Measurements from ENCODE around the gene MYH14. TPM values are rescaled to one million over a fixed set of nuclear protein-coding genes. Genes with fewer than 3 reads are reported as not detected.
A peak's percentile ranks its signal among the peaks of the same experiment; 100 is the strongest.

The MYH14 gene
- total RNA-seq, 6 donors from 2014 or later, result 145 to 351 (median 208) TPM

- H3K9me3 ChIP-seq, result peaks cover 0 to 16% (median 6%) of the 10 kb centered on the region in 4 donors
- no peaks in the 10 kb centered on the region for H3K27me3 ChIP-seq
- DNase-seq (no peak), ATAC-seq (ENCODE audit: low FRiP score in 2 of 2) (no peak)
- no peak overlapping the region for H3K4me3 ChIP-seq
- WGBS, 2 donors, result 76 to 89% methylated on average over 5 of the region's 5 CpGs
- H3K4me1 ChIP-seq, result no peaks in the 10 kb centered on the region
- H3K36me3 ChIP-seq, result peaks cover 6 to 61% (median 33%) of the 10 kb centered on the region in 4 donors
- no peak overlapping the region for H3K27ac ChIP-seq
- TF ChIP-seq POLR2AphosphoS5 (IDR thresholded peaks at IDR 0.05) (no peak), EP300 (IDR thresholded peaks at IDR 0.05) (no peak), CTCF (IDR thresholded peaks at IDR 0.05) (no peak), POLR2A (IDR thresholded peaks at IDR 0.05) (no peak)
Observed at GRCh38 chr19:50255115-50255514, 51.7 kb downstream of the MYH14 start.

GRCh38 chr19:50257141-50257540, 53.7 kb downstream of the MYH14 start:
- TF ChIP-seq EP300 (IDR thresholded peaks at IDR 0.05), result no peak
- no peak overlapping the region for H3K27ac ChIP-seq
- WGBS, 2 donors, result 92% methylated on average over 6 of the region's 10 CpGs; no CpG with 5 or more reads in 1 of the 2 donors
- H3K4me1 ChIP-seq, result no peaks in the 10 kb centered on the region
- H3K27me3 ChIP-seq, result no peaks in the 10 kb centered on the region
- H3K9me3 ChIP-seq, result peaks cover 0 to 16% (median 6%) of the 10 kb centered on the region in 4 donors
- no peak overlapping the region for H3K4me3 ChIP-seq
- DNase-seq (peak in 1 of 2 donors; percentile 43), ATAC-seq (ENCODE audit: low FRiP score in 2 of 2) (no peak)
- H3K36me3 ChIP-seq, result peaks cover 6 to 58% (median 32%) of the 10 kb centered on the region in 4 donors

- TF ChIP-seq POLR2A (IDR thresholded peaks at IDR 0.05) (no peak), CTCF (IDR thresholded peaks at IDR 0.05) (peak; percentile 35 to 57 (median 49))
- H3K9me3 ChIP-seq, result no peaks in the 10 kb centered on the region
- no peak overlapping the region for H3K27ac ChIP-seq
- H3K4me1 ChIP-seq, result no peaks in the 10 kb centered on the region
- H3K4me3 ChIP-seq, result no peak overlapping the region
- DNase-seq, result peak in 1 of 2 donors; percentile 91
- 63 to 72% methylated on average over 11 to 25 of the region's 25 CpGs for WGBS, 2 donors
- ATAC-seq (ENCODE audit: low FRiP score in 2 of 2), result peak in 1 of 2 donors; percentile 12
- no peaks in the 10 kb centered on the region for H3K27me3 ChIP-seq
- H3K36me3 ChIP-seq, result peaks cover 0 to 55% (median 26%) of the 10 kb centered on the region in 4 donors
Observed at GRCh38 chr19:50258918-50259372, 55.5 kb downstream of the MYH14 start.

GRCh38 chr19:50261446-50261970, 58.1 kb downstream of the MYH14 start:
- ATAC-seq (ENCODE audit: low FRiP score in 2 of 2) (no peak), DNase-seq (peak in 1 of 2 donors; percentile 50)
- no peaks in the 10 kb centered on the region for H3K4me1 ChIP-seq
- no peaks in the 10 kb centered on the region for H3K27me3 ChIP-seq
- H3K9me3 ChIP-seq, result no peaks in the 10 kb centered on the region
- H3K27ac ChIP-seq, result no peak overlapping the region
- no peak overlapping the region for H3K4me3 ChIP-seq
- peaks cover 0 to 56% (median 27%) of the 10 kb centered on the region in 4 donors for H3K36me3 ChIP-seq
- WGBS, 2 donors, result 94 to 96% methylated on average over 7 to 9 of the region's 16 CpGs
- TF ChIP-seq POLR2A (IDR thresholded peaks at IDR 0.05), result no peak
- no peak for TF ChIP-seq CTCF (IDR thresholded peaks at IDR 0.05)

GRCh38 chr19:50263176-50263575, 59.8 kb downstream of the MYH14 start:
- no peaks in the 10 kb centered on the region for H3K9me3 ChIP-seq
- no peak for ATAC-seq (ENCODE audit: low FRiP score in 2 of 2)
- TF ChIP-seq CTCF (IDR thresholded peaks at IDR 0.05) (no peak), POLR2AphosphoS5 (IDR thresholded peaks at IDR 0.05) (no peak), POLR2A (IDR thresholded peaks at IDR 0.05) (no peak), EP300 (IDR thresholded peaks at IDR 0.05) (no peak)
- no peaks in the 10 kb centered on the region for H3K4me1 ChIP-seq
- peak in 1 of 2 donors; percentile 40 for DNase-seq
- H3K27me3 ChIP-seq, result no peaks in the 10 kb centered on the region
- H3K36me3 ChIP-seq, result peaks cover 3 to 48% (median 21%) of the 10 kb centered on the region in 4 donors
- 91 to 98% methylated on average over 8 of the region's 8 CpGs for WGBS, 2 donors
- H3K27ac ChIP-seq, result no peak overlapping the region
- H3K4me3 ChIP-seq, result no peak overlapping the region
